HEK293T (cell line): ENCODE data around the gene LRP1-AS.

Source experiments
- ARNT ChIP-seq: fragments of 450-650 bp; IDR thresholded peaks from 2 replicates; pipeline ENCODE4 v1.6.1; 2017; ENCODE audit warnings: mild to moderate bottlenecking
- CTBP1 ChIP-seq: fragments of 450-650 bp; IDR thresholded peaks from 2 replicates; pipeline ENCODE4 v1.6.1; 2016; ENCODE audit warnings: borderline replicate concordance
- FOXA1 ChIP-seq: fragments of 450-650 bp; IDR thresholded peaks from 2 replicates; pipeline ENCODE4 v1.6.1; 2016; ENCODE audit warnings: mild to moderate bottlenecking
- FOXK2 ChIP-seq: fragments of 450-650 bp; IDR thresholded peaks from 2 replicates; pipeline ENCODE4 v1.6.1; 2016; ENCODE audit warnings: mild to moderate bottlenecking
- PKNOX1 ChIP-seq: fragments of 450-650 bp; IDR thresholded peaks from 2 replicates; pipeline ENCODE4 v1.6.1; 2016
- SP1 ChIP-seq: fragments of 450-650 bp; IDR thresholded peaks from 2 replicates; pipeline ENCODE4 v1.6.1; 2017
- TARDBP ChIP-seq: fragments of 450-650 bp; IDR thresholded peaks from 2 replicates; pipeline ENCODE4 v1.6.1; 2016

- TF ChIP-seq ARNT, result no peak
- no peak for TF ChIP-seq FOXK2
- no peak for TF ChIP-seq FOXA1
- no peak for TF ChIP-seq SP1
- no peak for TF ChIP-seq PKNOX1
- TF ChIP-seq CTBP1, result no peak
- no peak for TF ChIP-seq TARDBP
Measured at GRCh38 chr12:57158665-57159064, 11.2 kb upstream of the LRP1-AS start.
